PC-3 (cell line): Measurements from ENCODE around the gene EZH1.

ENCODE experiments used
- EZH2 ChIP-seq: fragments of 300-600 bp; sonication (generic); IDR thresholded peaks from one replicate; pipeline ENCODE4 v1.6.1; 2017; ENCODE audit warnings: antibody characterized with exemption, mild to moderate bottlenecking, low read length; ENCODE audit not compliant: unreplicated experiment
- EZH2phosphoT487 ChIP-seq: fragments of 300-600 bp; sonication (generic); IDR thresholded peaks from 2 replicates; pipeline ENCODE4 v1.6.1; 2018; ENCODE audit warnings: mild to moderate bottlenecking, antibody characterized with exemption, low read length, borderline replicate concordance
- TF ChIP-seq, protein P1 (sequence below): fragments of 300-600 bp; sonication (generic); conservative IDR thresholded peaks from 2 replicates; pipeline ENCODE4 v1.5.1; 2017; ENCODE audit warnings: antibody characterized with exemption, low read depth, mild to moderate bottlenecking, low read length

DNA sequence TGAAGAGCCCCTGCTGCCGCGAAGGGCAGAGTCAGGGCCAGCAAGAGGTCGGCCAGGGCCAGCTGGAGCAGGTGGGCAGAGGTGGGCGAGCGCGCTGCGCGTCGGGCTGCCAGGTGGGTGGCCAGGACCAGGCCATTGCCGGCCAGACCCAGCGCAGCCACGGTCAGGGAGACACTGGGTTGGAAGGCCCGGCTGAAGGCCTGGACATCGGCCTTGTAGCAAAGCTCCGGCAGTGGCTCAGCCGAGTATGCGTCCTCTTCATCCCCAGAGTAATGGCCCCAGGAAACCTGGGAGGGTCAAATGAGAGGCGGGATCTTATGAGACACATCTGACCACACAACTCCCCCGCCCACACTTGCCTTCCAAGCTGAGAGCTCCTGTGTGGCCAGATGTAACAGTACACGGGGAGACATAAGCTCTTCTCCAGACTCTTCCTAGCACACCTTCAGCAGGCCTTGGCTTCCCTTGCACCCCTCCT, 64.5 kb downstream of the EZH1 start:
- TF ChIP-seq, protein P1, sequence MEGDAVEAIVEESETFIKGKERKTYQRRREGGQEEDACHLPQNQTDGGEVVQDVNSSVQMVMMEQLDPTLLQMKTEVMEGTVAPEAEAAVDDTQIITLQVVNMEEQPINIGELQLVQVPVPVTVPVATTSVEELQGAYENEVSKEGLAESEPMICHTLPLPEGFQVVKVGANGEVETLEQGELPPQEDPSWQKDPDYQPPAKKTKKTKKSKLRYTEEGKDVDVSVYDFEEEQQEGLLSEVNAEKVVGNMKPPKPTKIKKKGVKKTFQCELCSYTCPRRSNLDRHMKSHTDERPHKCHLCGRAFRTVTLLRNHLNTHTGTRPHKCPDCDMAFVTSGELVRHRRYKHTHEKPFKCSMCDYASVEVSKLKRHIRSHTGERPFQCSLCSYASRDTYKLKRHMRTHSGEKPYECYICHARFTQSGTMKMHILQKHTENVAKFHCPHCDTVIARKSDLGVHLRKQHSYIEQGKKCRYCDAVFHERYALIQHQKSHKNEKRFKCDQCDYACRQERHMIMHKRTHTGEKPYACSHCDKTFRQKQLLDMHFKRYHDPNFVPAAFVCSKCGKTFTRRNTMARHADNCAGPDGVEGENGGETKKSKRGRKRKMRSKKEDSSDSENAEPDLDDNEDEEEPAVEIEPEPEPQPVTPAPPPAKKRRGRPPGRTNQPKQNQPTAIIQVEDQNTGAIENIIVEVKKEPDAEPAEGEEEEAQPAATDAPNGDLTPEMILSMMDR: no peak
- TF ChIP-seq EZH2: no peak
- TF ChIP-seq EZH2phosphoT487: no peak
